Smooth muscle cell (in vitro differentiated cells): ENCODE measurements around the gene WNT9B. TPM values are rescaled to one million over a fixed set of nuclear protein-coding genes. Genes with fewer than 3 reads are reported as not detected.
"Not testable (repeated sequence)": the region's sequence is repeated elsewhere in the genome, so short reads cannot be mapped to it uniquely, and the experiment has no call there.

Source experiments
- DNase-seq: peaks from one replicate; lab custom pipeline; 2025; ENCODE audit not compliant: unreplicated experiment; lab: John Stamatoyannopoulos, UW
- H2AFZ ChIP-seq: fragments of 200-600 bp; sonication (generic); 2 replicates; pipeline ENCODE4 v1.6.0; 2016; ENCODE audit warnings: antibody characterized with exemption, low read depth, mild to moderate bottlenecking
- H3F3A ChIP-seq: fragments of 200-600 bp; sonication (generic); 2 replicates; pipeline ENCODE4 v1.6.0; 2017; ENCODE audit warnings: antibody characterized with exemption, low read depth
- H3K27ac ChIP-seq: fragments of 200-600 bp; sonication (generic); 2 replicates; pipeline ENCODE4 v1.5.1; 2016; ENCODE audit warnings: low read depth, mild to moderate bottlenecking
- H3K27me3 ChIP-seq: fragments of 200-600 bp; sonication (generic); 2 replicates; pipeline ENCODE4 v1.6.1; 2016; ENCODE audit warnings: low read depth, mild to moderate bottlenecking
- H3K36me3 ChIP-seq: fragments of 200-600 bp; sonication (generic); 2 replicates; pipeline ENCODE4 v1.5.1; 2016; ENCODE audit warnings: low read depth
- H3K4me1 ChIP-seq: fragments of 200-600 bp; sonication (generic); 2 replicates; pipeline ENCODE4 v1.5.1; 2016; ENCODE audit warnings: low read depth
- H3K4me2 ChIP-seq: fragments of 200-600 bp; sonication (generic); 2 replicates; pipeline ENCODE4 v1.6.0; 2016; ENCODE audit warnings: mild to moderate bottlenecking
- H3K4me3 ChIP-seq: fragments of 200-600 bp; sonication (generic); 2 replicates; pipeline ENCODE4 v1.5.1; 2016; ENCODE audit warnings: mild to moderate bottlenecking
- H3K79me2 ChIP-seq: fragments of 200-600 bp; sonication (generic); 2 replicates; pipeline ENCODE4 v1.6.0; 2016; ENCODE audit warnings: low read depth, mild to moderate bottlenecking
- H3K9ac ChIP-seq: fragments of 200-600 bp; sonication (generic); 2 replicates; pipeline ENCODE4 v1.6.0; 2016; ENCODE audit warnings: low read depth
- H3K9me3 ChIP-seq: fragments of 200-600 bp; sonication (generic); replicated peaks from 2 replicates; pipeline ENCODE4 v1.5.1; 2016; ENCODE audit warnings: low read depth
- H4K20me1 ChIP-seq: fragments of 200-600 bp; sonication (generic); 2 replicates; pipeline ENCODE4 v1.6.0; 2016; ENCODE audit warnings: low read depth
- CTCF ChIP-seq: fragments of 200-600 bp; sonication (generic); IDR thresholded peaks from 2 replicates; pipeline ENCODE4 v1.5.1; 2017; ENCODE audit warnings: borderline replicate concordance, mild to moderate bottlenecking, antibody characterized with exemption; ENCODE audit not compliant: insufficient read depth, poor library complexity, severe bottlenecking
- WGBS: methylation state at CpG from one replicate; pipeline ENCODE4 v1.1.7; 2016; ENCODE audit warnings: low lambda C conversion rate; 5-methylcytosine and 5-hydroxymethylcytosine counted together
- polyA plus RNA-seq: library from polyadenylated mRNA; unstranded; fragments of >200 nt; fragmentation: Nextera tagmentation; extraction: Ambion mirVana; gene quantifications from 2 replicates; pipeline ENCODE4 v1.2.1, GENCODE V29; 2016
- total RNA-seq: library from RNA; depleted of rRNA; stranded (reverse); fragments of >200 nt; gene quantifications from 2 replicates; pipeline ENCODE4 v1.2.3, GENCODE V29; 2014

The WNT9B gene
- total and polyA plus RNA-seq, 2 experiments from 2014 or later, result not detected

- H3K27me3 ChIP-seq, result no peaks in the 10 kb centered on the region
- TF ChIP-seq CTCF, result no peak
- H3K36me3 ChIP-seq, result no peaks in the 10 kb centered on the region
- no peaks in the 10 kb centered on the region for H3K4me1 ChIP-seq
- no peak overlapping the region for H2AFZ ChIP-seq
- no peak overlapping the region for H3K27ac ChIP-seq
- H3K9me3 ChIP-seq, result no peaks in the 10 kb centered on the region
- no peaks in the 10 kb centered on the region for H3K79me2 ChIP-seq
- 94% methylated on average over 3 of the region's 3 CpGs for WGBS
- DNase-seq, result no peak
- H3K4me2 ChIP-seq, result no peak overlapping the region
- H3K4me3 ChIP-seq, result no peak overlapping the region
- no peaks in the 10 kb centered on the region for H4K20me1 ChIP-seq
- H3F3A ChIP-seq, result no peaks in the 10 kb centered on the region
- no peak overlapping the region for H3K9ac ChIP-seq
Measured at GRCh38 chr17:46916623-46917022, 65.2 kb downstream of the WNT9B start.

- H3K36me3 ChIP-seq, result no peaks in the 10 kb centered on the region
Measured at GRCh38 chr17:46917041-46917440, 65.7 kb downstream of the WNT9B start.

GRCh38 chr17:46917516-46917915, 66.1 kb downstream of the WNT9B start:
- Histone ChIP-seq H3K79me2 (no peaks in the 10 kb centered on the region), H3K9me3 (no peaks in the 10 kb centered on the region), H3K4me1 (no peaks in the 10 kb centered on the region), H3K27ac (no peak overlapping the region), H2AFZ (no peak overlapping the region), H3F3A (no peaks in the 10 kb centered on the region), H3K4me2 (no peak overlapping the region), H4K20me1 (no peaks in the 10 kb centered on the region), H3K27me3 (no peaks in the 10 kb centered on the region), H3K4me3 (no peak overlapping the region), H3K36me3 (no peaks in the 10 kb centered on the region), H3K9ac (no peak overlapping the region)
- no peak for DNase-seq
- no peak for TF ChIP-seq CTCF
- WGBS, result 66% methylated on average over 4 of the region's 4 CpGs

More at GRCh38 chr17:46917041-46917440, 65.7 kb downstream of the WNT9B start:
- no peaks in the 10 kb centered on the region for H3K79me2 ChIP-seq
- no peaks in the 10 kb centered on the region for H3K27me3 ChIP-seq
- no peak overlapping the region for H3K4me3 ChIP-seq
- no peak overlapping the region for H2AFZ ChIP-seq
- H3K27ac ChIP-seq, result no peak overlapping the region
- no peaks in the 10 kb centered on the region for H3K4me1 ChIP-seq
- TF ChIP-seq CTCF, result no peak
- H3K9ac ChIP-seq, result no peak overlapping the region
- no peaks in the 10 kb centered on the region for H3F3A ChIP-seq
- no peaks in the 10 kb centered on the region for H4K20me1 ChIP-seq
- DNase-seq, result no peak
- H3K9me3 ChIP-seq, result no peaks in the 10 kb centered on the region
- H3K4me2 ChIP-seq, result no peak overlapping the region

GRCh38 chr17:46921962-46922361, 70.6 kb downstream of the WNT9B start:
- not testable (repeated sequence) for H3K9ac ChIP-seq, H3K36me3 ChIP-seq, H3F3A ChIP-seq, DNase-seq, H3K9me3 ChIP-seq, H3K27me3 ChIP-seq, H3K4me1 ChIP-seq, H2AFZ ChIP-seq, H3K27ac ChIP-seq
- Histone ChIP-seq H4K20me1 (peaks cover 29% of the 10 kb centered on the region), H3K79me2 (peaks cover 40% of the 10 kb centered on the region), H3K4me3 (peak overlapping the region; percentile 94), H3K4me2 (peak overlapping the region; percentile 90)
- 92% methylated on average over 4 of the region's 4 CpGs for WGBS
